Mesodermal cell (in vitro differentiated cells): ENCODE measurements around the gene ZNRF1.

Experiments
- H3K27ac ChIP-seq: 2 replicates; pipeline ENCODE4 v1.7.0; 2013; ENCODE audit warnings: mild to moderate bottlenecking, low read depth, low read length, moderate library complexity; ENCODE audit not compliant: severe bottlenecking
- H3K36me3 ChIP-seq: 2 replicates; pipeline ENCODE4 v1.7.1; 2013; ENCODE audit warnings: mild to moderate bottlenecking, low read length, moderate library complexity; ENCODE audit not compliant: control insufficient read depth, insufficient read depth
- H3K4me1 ChIP-seq: one replicate; pipeline ENCODE4 v1.7.1; 2013; ENCODE audit warnings: mild to moderate bottlenecking, low read length; ENCODE audit not compliant: insufficient read depth, control insufficient read depth, poor library complexity, severe bottlenecking
- H3K4me3 ChIP-seq: 2 replicates; pipeline ENCODE4 v1.7.0; 2013; ENCODE audit warnings: low read length, control low read depth, mild to moderate bottlenecking; ENCODE audit not compliant: insufficient read depth, poor library complexity, severe bottlenecking; ENCODE audit errors: extremely low read depth
- H3K9me3 ChIP-seq: 2 replicates; pipeline ENCODE4 v1.7.1; 2013; ENCODE audit warnings: mild to moderate bottlenecking, low read length, moderate library complexity; ENCODE audit not compliant: control insufficient read depth
- WGBS, 2 experiments: methylation state at CpG; one replicate each; pipeline ENCODE4 v1.1.5; 2013; ENCODE audit warnings: missing lambda C conversion rate in 2 of 2; ENCODE audit not compliant: insufficient coverage in 2 of 2; 5-methylcytosine and 5-hydroxymethylcytosine counted together

ZNRF1 gene

GRCh38 chr16:75099075-75099667, 100.3 kb downstream of the ZNRF1 start:
- Histone ChIP-seq H3K9me3 (no peaks in the 10 kb centered on the region), H3K4me3 (no peak overlapping the region), H3K4me1 (peaks cover 16% of the 10 kb centered on the region), H3K36me3 (peaks cover 28% of the 10 kb centered on the region), H3K27ac (peak overlapping the region; percentile 29)
- 72 to 82% methylated on average over 5 to 6 of the region's 8 CpGs for WGBS, 2 experiments

GRCh38 chr16:75099738-75100602, 101.1 kb downstream of the ZNRF1 start:
- peaks cover 20% of the 10 kb centered on the region for H3K4me1 ChIP-seq
- WGBS, 2 experiments, result 66 to 81% methylated on average over 11 to 12 of the region's 16 CpGs
- H3K9me3 ChIP-seq, result no peaks in the 10 kb centered on the region
- H3K27ac ChIP-seq, result no peak overlapping the region
- H3K4me3 ChIP-seq, result no peak overlapping the region
- peaks cover 27% of the 10 kb centered on the region for H3K36me3 ChIP-seq

- no peak overlapping the region for H3K27ac ChIP-seq
- no peak overlapping the region for H3K4me3 ChIP-seq
- H3K36me3 ChIP-seq, result peaks cover 21% of the 10 kb centered on the region
- H3K4me1 ChIP-seq, result peaks cover 26% of the 10 kb centered on the region
- H3K9me3 ChIP-seq, result no peaks in the 10 kb centered on the region
- 91% methylated on average over 3 of the region's 3 CpGs for WGBS, 2 experiments
Observed at GRCh38 chr16:75100603-75100990, 101.8 kb downstream of the ZNRF1 start.

GRCh38 chr16:75101635-75102034, 102.8 kb downstream of the ZNRF1 start:
- no peak overlapping the region for H3K4me3 ChIP-seq
- 93 to 100% methylated on average over 1 to 3 of the region's 3 CpGs for WGBS, 2 experiments
- peaks cover 26% of the 10 kb centered on the region for H3K36me3 ChIP-seq

GRCh38 chr16:75102595-75102994, 103.8 kb downstream of the ZNRF1 start:
- no peak overlapping the region for H3K4me3 ChIP-seq
- WGBS, 2 experiments, result 92 to 98% methylated on average over 8 to 9 of the region's 9 CpGs
- H3K4me1 ChIP-seq, result peaks cover 37% of the 10 kb centered on the region
- no peaks in the 10 kb centered on the region for H3K9me3 ChIP-seq
- H3K27ac ChIP-seq, result no peak overlapping the region
- peaks cover 36% of the 10 kb centered on the region for H3K36me3 ChIP-seq

More at GRCh38 chr16:75101635-75102034, 102.8 kb downstream of the ZNRF1 start:
- no peaks in the 10 kb centered on the region for H3K9me3 ChIP-seq
- H3K4me1 ChIP-seq, result peaks cover 37% of the 10 kb centered on the region
- H3K27ac ChIP-seq, result no peak overlapping the region

GRCh38 chr16:75103994-75104393, 105.2 kb downstream of the ZNRF1 start:
- no peak overlapping the region for H3K27ac ChIP-seq
- H3K4me1 ChIP-seq, result peaks cover 40% of the 10 kb centered on the region
- H3K36me3 ChIP-seq, result peaks cover 34% of the 10 kb centered on the region
- WGBS, 2 experiments, result 97 to 100% methylated on average over 3 to 4 of the region's 5 CpGs
- H3K4me3 ChIP-seq, result no peak overlapping the region
- no peaks in the 10 kb centered on the region for H3K9me3 ChIP-seq

- peaks cover 40% of the 10 kb centered on the region for H3K4me1 ChIP-seq
- H3K36me3 ChIP-seq, result peaks cover 34% of the 10 kb centered on the region
- H3K9me3 ChIP-seq, result no peaks in the 10 kb centered on the region
- no peak overlapping the region for H3K4me3 ChIP-seq
- WGBS, 2 experiments, result 94 to 98% methylated on average over 8 to 10 of the region's 11 CpGs
- peak overlapping the region; percentile 59 for H3K27ac ChIP-seq
Observed at GRCh38 chr16:75104836-75105235, 106.0 kb downstream of the ZNRF1 start.

GRCh38 chr16:75105306-75106061, 106.7 kb downstream of the ZNRF1 start:
- Histone ChIP-seq H3K4me1 (peaks cover 40% of the 10 kb centered on the region), H3K27ac (peak overlapping the region; percentile 59), H3K36me3 (peaks cover 34% of the 10 kb centered on the region), H3K4me3 (no peak overlapping the region), H3K9me3 (no peaks in the 10 kb centered on the region)
- 92 to 94% methylated on average over 8 to 10 of the region's 10 CpGs for WGBS, 2 experiments

GRCh38 chr16:75106351-75107274, 107.8 kb downstream of the ZNRF1 start:
- H3K27ac ChIP-seq, result no peak overlapping the region
- H3K9me3 ChIP-seq, result no peaks in the 10 kb centered on the region
- 95 to 98% methylated on average over 13 to 19 of the region's 20 CpGs for WGBS, 2 experiments
- H3K36me3 ChIP-seq, result peaks cover 34% of the 10 kb centered on the region
- H3K4me3 ChIP-seq, result no peak overlapping the region
- H3K4me1 ChIP-seq, result peaks cover 45% of the 10 kb centered on the region

GRCh38 chr16:75107505-75107904, 108.7 kb downstream of the ZNRF1 start:
- Histone ChIP-seq H3K27ac (no peak overlapping the region), H3K9me3 (no peaks in the 10 kb centered on the region), H3K4me1 (peaks cover 45% of the 10 kb centered on the region), H3K36me3 (peaks cover 28% of the 10 kb centered on the region), H3K4me3 (no peak overlapping the region)
- WGBS, 2 experiments, result 84 to 94% methylated on average over 8 to 9 of the region's 10 CpGs
